HEK293 (cell line): ENCODE measurements around the gene RABGEF1.

Experiments used
- CTCF ChIA-PET: fragments of 350-600 bp; formaldehyde crosslinking; extraction: SDS; loops from one replicate; lab custom pipeline; 2021; ENCODE audit warnings: antibody characterized with exemption; lab: Yijun Ruan, JAX
- POLR2A ChIA-PET: fragments of 300-600 bp; formaldehyde crosslinking; extraction: SDS; loops from one replicate; lab custom pipeline; 2020; ENCODE audit warnings: antibody characterized with exemption, inconsistent platforms; lab: Yijun Ruan, JAX
- H3K27ac ChIP-seq: fragments of 200-500 bp; sonication (Bioruptor generic); 2 replicates; pipeline ENCODE4 v1.5.1; 2014; ENCODE audit warnings: low read depth, low read length, control low read depth, inconsistent platforms; ENCODE audit errors: extremely low read depth
- H3K36me3 ChIP-seq, 2 experiments: fragments of 200-500 bp in 1 of 2; sonication (Bioruptor generic) in 1 of 2; 1 replicate in 1 of 2; 2 replicates in 1 of 2; pipeline ENCODE4 v1.5.1; 2014 to 2017; ENCODE audit warnings: inconsistent platforms in 2 of 2, low read length in 2 of 2; ENCODE audit not compliant: control insufficient read depth in 2 of 2, insufficient read depth in 1 of 2
- H3K4me1 ChIP-seq: fragments of 200-500 bp; sonication (Bioruptor generic); 2 replicates; pipeline ENCODE4 v1.5.1; 2014; ENCODE audit warnings: mild to moderate bottlenecking, low read length, inconsistent platforms; ENCODE audit not compliant: control insufficient read depth, insufficient read depth
- H3K4me3 ChIP-seq: 2 replicates; pipeline ENCODE4 v1.5.1; 2011; ENCODE audit warnings: low read depth, mild to moderate bottlenecking, control low read depth, low read length, moderate library complexity
- H3K9me3 ChIP-seq: fragments of 200-500 bp; sonication (Bioruptor generic); 2 replicates; pipeline ENCODE4 v1.5.1; 2014; ENCODE audit warnings: low read depth, low read length, inconsistent platforms; ENCODE audit not compliant: control insufficient read depth, insufficient read depth
- BCL11A ChIP-seq: fragments of 450-650 bp; formaldehyde crosslinking; IDR thresholded peaks from 2 replicates; pipeline ENCODE4 v1.5.1; 2016; ENCODE audit warnings: low read depth, missing biosample characterization, missing genetic modification characterization
- GLIS1 ChIP-seq: fragments of 450-650 bp; formaldehyde crosslinking; IDR thresholded peaks from 2 replicates; pipeline ENCODE4 v1.5.1; 2016; ENCODE audit warnings: missing biosample characterization, missing genetic modification characterization
- HIC1 ChIP-seq: fragments of 450-650 bp; formaldehyde crosslinking; IDR thresholded peaks from 2 replicates; pipeline ENCODE4 v1.5.1; 2016; ENCODE audit warnings: missing biosample characterization, missing genetic modification characterization
- HOXD13 ChIP-seq: sonication (generic); formaldehyde crosslinking; IDR thresholded peaks from 2 replicates; pipeline ENCODE4 v1.8.0; 2022; ENCODE audit warnings: missing genetic modification reagents, borderline replicate concordance
- INSM2 ChIP-seq: fragments of 450-650 bp; formaldehyde crosslinking; IDR thresholded peaks from 2 replicates; pipeline ENCODE4 v1.5.1; 2016; ENCODE audit warnings: missing biosample characterization, missing genetic modification characterization
- KLF10 ChIP-seq: fragments of 450-650 bp; IDR thresholded peaks from 2 replicates; pipeline ENCODE4 v1.5.1; 2018; ENCODE audit warnings: missing biosample characterization, mild to moderate bottlenecking, missing genetic modification characterization
- KLF7 ChIP-seq: fragments of 450-650 bp; formaldehyde crosslinking; IDR thresholded peaks from 2 replicates; pipeline ENCODE4 v1.5.1; 2016; ENCODE audit warnings: missing biosample characterization, missing genetic modification characterization, borderline replicate concordance
- MEIS1 ChIP-seq: sonication (generic); formaldehyde crosslinking; IDR thresholded peaks from 2 replicates; pipeline ENCODE4 v1.8.1; 2022; ENCODE audit warnings: missing genetic modification reagents, mild to moderate bottlenecking, borderline replicate concordance
- SCRT1 ChIP-seq: fragments of 450-650 bp; formaldehyde crosslinking; IDR thresholded peaks from 2 replicates; pipeline ENCODE4 v1.5.1; 2016; ENCODE audit warnings: missing biosample characterization, missing genetic modification characterization, borderline replicate concordance
- SP2 ChIP-seq: fragments of 450-650 bp; formaldehyde crosslinking; IDR thresholded peaks from 2 replicates; pipeline ENCODE4 v1.5.1; 2016; ENCODE audit warnings: missing biosample characterization, missing genetic modification characterization
- YY1 ChIP-seq: fragments of 450-650 bp; formaldehyde crosslinking; IDR thresholded peaks from 2 replicates; pipeline ENCODE4 v1.5.1; 2018; ENCODE audit warnings: missing biosample characterization, missing genetic modification characterization
- ZBTB11 ChIP-seq: fragments of 450-650 bp; formaldehyde crosslinking; conservative IDR thresholded peaks from 2 replicates; pipeline ENCODE4 v1.5.1; 2016; ENCODE audit warnings: low read depth, missing biosample characterization, missing genetic modification characterization
- ZBTB44 ChIP-seq: fragments of 450-650 bp; IDR thresholded peaks from 2 replicates; pipeline ENCODE4 v1.5.1; 2018; ENCODE audit warnings: missing biosample characterization, mild to moderate bottlenecking, missing genetic modification characterization
- ZFHX2 ChIP-seq: fragments of 450-650 bp; formaldehyde crosslinking; conservative IDR thresholded peaks from 2 replicates; pipeline ENCODE4 v1.5.1; 2016; ENCODE audit warnings: missing biosample characterization, missing genetic modification characterization
- ZFP37 ChIP-seq: fragments of 450-650 bp; formaldehyde crosslinking; IDR thresholded peaks from 2 replicates; pipeline ENCODE4 v1.5.1; 2016; ENCODE audit warnings: missing biosample characterization, missing genetic modification characterization
- ZNF132 ChIP-seq: fragments of 450-650 bp; formaldehyde crosslinking; IDR thresholded peaks from 2 replicates; pipeline ENCODE4 v1.5.1; 2017; ENCODE audit warnings: missing biosample characterization, missing genetic modification characterization, borderline replicate concordance
- ZNF146 ChIP-seq: fragments of 450-650 bp; formaldehyde crosslinking; IDR thresholded peaks from 2 replicates; pipeline ENCODE4 v1.5.1; 2016; ENCODE audit warnings: missing biosample characterization, missing genetic modification characterization
- ZNF324 ChIP-seq: fragments of 450-650 bp; formaldehyde crosslinking; IDR thresholded peaks from 2 replicates; pipeline ENCODE4 v1.5.1; 2016; ENCODE audit warnings: missing biosample characterization, missing genetic modification characterization
- ZNF416 ChIP-seq: fragments of 450-650 bp; formaldehyde crosslinking; IDR thresholded peaks from 2 replicates; pipeline ENCODE4 v1.5.1; 2016; ENCODE audit warnings: missing biosample characterization, missing genetic modification characterization
- ZNF423 ChIP-seq: fragments of 450-650 bp; formaldehyde crosslinking; IDR thresholded peaks from 2 replicates; pipeline ENCODE4 v1.5.1; 2016; ENCODE audit warnings: missing biosample characterization, missing genetic modification characterization
- ZNF580 ChIP-seq: fragments of 450-650 bp; formaldehyde crosslinking; IDR thresholded peaks from 2 replicates; pipeline ENCODE4 v1.5.1; 2016; ENCODE audit warnings: missing biosample characterization, missing genetic modification characterization
- ZNF596 ChIP-seq: fragments of 450-650 bp; IDR thresholded peaks from 2 replicates; pipeline ENCODE4 v1.5.0; 2018; ENCODE audit warnings: missing biosample characterization, mild to moderate bottlenecking, missing genetic modification characterization, moderate library complexity
- ZNF623 ChIP-seq: fragments of 450-650 bp; formaldehyde crosslinking; IDR thresholded peaks from 2 replicates; pipeline ENCODE4 v1.5.1; 2016; ENCODE audit warnings: missing biosample characterization, missing genetic modification characterization
- ZNF658 ChIP-seq: fragments of 450-650 bp; formaldehyde crosslinking; IDR thresholded peaks from 2 replicates; pipeline ENCODE4; 2016; ENCODE audit warnings: missing biosample characterization, missing genetic modification characterization
- ZNF677 ChIP-seq: fragments of 450-650 bp; IDR thresholded peaks from 2 replicates; pipeline ENCODE4 v1.5.0; 2018; ENCODE audit warnings: missing biosample characterization, mild to moderate bottlenecking, missing genetic modification characterization, moderate library complexity
- ZNF692 ChIP-seq: fragments of 450-650 bp; formaldehyde crosslinking; IDR thresholded peaks from 2 replicates; pipeline ENCODE4 v1.5.1; 2016; ENCODE audit warnings: missing biosample characterization, missing genetic modification characterization
- ZNF785 ChIP-seq: fragments of 450-650 bp; formaldehyde crosslinking; IDR thresholded peaks from 2 replicates; pipeline ENCODE4 v1.5.1; 2016; ENCODE audit warnings: missing biosample characterization, missing genetic modification characterization
- ZSCAN23 ChIP-seq: fragments of 450-650 bp; formaldehyde crosslinking; IDR thresholded peaks from 2 replicates; pipeline ENCODE4 v1.5.1; 2016; ENCODE audit warnings: missing biosample characterization, missing genetic modification characterization

Gene RABGEF1

GRCh38 chr7:66790196-66790595 is 49.7 kb downstream of the RABGEF1 start:
- no peak overlapping the region for H3K4me3 ChIP-seq
- no peaks in the 10 kb centered on the region for H3K9me3 ChIP-seq
- no peaks in the 10 kb centered on the region for H3K4me1 ChIP-seq
- POLR2A ChIA-PET: no interaction called here
- no peak overlapping the region for H3K27ac ChIP-seq
- peaks cover 22 to 38% of the 10 kb centered on the region in 2 experiments for H3K36me3 ChIP-seq
- CTCF ChIA-PET: interaction anchor here (0.9 kb wide), 1 partner anchor 12 kb away, joined by 6 read pairs; no protein-coding TSS in a partner anchor
- TF ChIP-seq ZNF785 (tag by site-specific recombination) (no peak), YY1 (tag by site-specific recombination) (no peak), HIC1 (no peak), INSM2 (tag by site-specific recombination) (no peak), ZNF580 (tag by site-specific recombination) (no peak), HOXD13 (CRISPR knock-in tag) (no peak), ZNF658 (tag by site-specific recombination) (no peak), MEIS1 (CRISPR knock-in tag) (no peak), ZNF416 (tag by site-specific recombination) (no peak), ZNF146 (tag by site-specific recombination) (no peak), ZSCAN23 (tag by site-specific recombination) (no peak), ZNF677 (tag by site-specific recombination) (no peak), GLIS1 (no peak), ZNF596 (no peak), KLF10 (tag by site-specific recombination) (no peak), ZNF132 (tag by site-specific recombination) (no peak), ZNF623 (no peak), ZNF423 (tag by site-specific recombination) (no peak), ZFP37 (tag by site-specific recombination) (no peak), BCL11A (tag by site-specific recombination) (no peak)

- Histone ChIP-seq H3K27ac (no peak overlapping the region), H3K4me3 (no peak overlapping the region), H3K9me3 (no peaks in the 10 kb centered on the region), H3K4me1 (no peaks in the 10 kb centered on the region), H3K36me3 (peaks cover 24 to 42% of the 10 kb centered on the region in 2 experiments)
- ChIA-PET CTCF (interaction anchor here (0.9 kb wide), 1 partner anchor 12 kb away, joined by 6 read pairs; no protein-coding TSS in a partner anchor), POLR2A (no interaction called here)
- TF ChIP-seq SCRT1 (tag by site-specific recombination): no peak
- no peak for TF ChIP-seq ZNF324 (tag by site-specific recombination)
- no peak for TF ChIP-seq ZFHX2 (tag by site-specific recombination)
- no peak for TF ChIP-seq ZBTB11 (tag by site-specific recombination)
- TF ChIP-seq ZBTB44: no peak
- no peak for TF ChIP-seq KLF7 (tag by site-specific recombination)
- TF ChIP-seq SP2 (tag by site-specific recombination): no peak
- no peak for TF ChIP-seq ZNF692 (tag by site-specific recombination)
Observed at GRCh38 chr7:66790725-66791124, 50.2 kb downstream of the RABGEF1 start.
